Osteoblast (primary cell): ENCODE data around the gene IRF3. TPM values are rescaled to one million over a fixed set of nuclear protein-coding genes. Genes with fewer than 3 reads are reported as not detected.

Experiments
- DNase-seq: peaks from one replicate; pipeline ENCODE4 v3.0.0; 2011; ENCODE audit warnings: low spot score, mixed read lengths; ENCODE audit not compliant: insufficient read length; ENCODE audit errors: missing footprints
- H2AFZ ChIP-seq: 2 replicates; pipeline ENCODE4 v1.6.0; 2011; ENCODE audit warnings: mild to moderate bottlenecking, low read length
- H3K27ac ChIP-seq: 2 replicates; pipeline ENCODE4 v1.5.1; 2011; ENCODE audit warnings: mild to moderate bottlenecking, low read depth, low read length, moderate library complexity
- H3K27me3 ChIP-seq: 2 replicates; pipeline ENCODE4 v1.6.0; 2012; ENCODE audit warnings: mild to moderate bottlenecking, control low read depth, inconsistent platforms, low read length, moderate library complexity; ENCODE audit not compliant: insufficient read depth
- H3K36me3 ChIP-seq: 2 replicates; pipeline ENCODE4 v1.5.1; 2011; ENCODE audit warnings: mild to moderate bottlenecking, low read length, control low read depth, moderate library complexity; ENCODE audit not compliant: insufficient read depth
- H3K4me1 ChIP-seq: 2 replicates; pipeline ENCODE4 v1.5.1; 2011; ENCODE audit warnings: mild to moderate bottlenecking, low read length, control low read depth, moderate library complexity; ENCODE audit not compliant: insufficient read depth
- H3K4me2 ChIP-seq: 2 replicates; pipeline ENCODE4 v1.6.0; 2011; ENCODE audit warnings: mild to moderate bottlenecking, low read length; ENCODE audit not compliant: insufficient read depth
- H3K4me3 ChIP-seq: fragments of 200-600 bp; sonication (generic); 3 replicates; pipeline ENCODE4 v1.5.1; 2012; ENCODE audit warnings: mild to moderate bottlenecking, low read length, inconsistent platforms; ENCODE audit not compliant: insufficient read depth
- H3K79me2 ChIP-seq: 2 replicates; pipeline ENCODE4 v1.6.0; 2012; ENCODE audit warnings: mild to moderate bottlenecking, low read length, control low read depth, inconsistent platforms; ENCODE audit not compliant: insufficient read depth
- H3K9me3 ChIP-seq: 2 replicates; pipeline ENCODE4 v1.5.1; 2011; ENCODE audit warnings: low read depth, low read length, control low read depth
- H4K20me1 ChIP-seq: 2 replicates; pipeline ENCODE4 v1.6.0; 2012; ENCODE audit warnings: mild to moderate bottlenecking, low read length, control low read depth; ENCODE audit not compliant: insufficient read depth
- CTCF ChIP-seq: IDR thresholded peaks from 2 replicates; pipeline ENCODE4 v1.5.1; 2011; ENCODE audit warnings: mild to moderate bottlenecking, low read depth, low read length, moderate library complexity; ENCODE audit errors: extremely low read depth
- total RNA-seq: library from RNA; depleted of rRNA; stranded (reverse); fragments of >200 nt; gene quantifications from 2 replicates; pipeline ENCODE4 v1.2.3, GENCODE V29; 2012

Gene IRF3
- total RNA-seq, 1 donor: 48.5 TPM

- Histone ChIP-seq H3K4me2 (peak overlapping the region; percentile 90), H4K20me1 (peaks cover 4% of the 10 kb centered on the region), H3K9me3 (no peaks in the 10 kb centered on the region), H2AFZ (peak overlapping the region; percentile 85), H3K36me3 (peaks cover 23% of the 10 kb centered on the region), H3K79me2 (peaks cover 35% of the 10 kb centered on the region), H3K27ac (peak overlapping the region; percentile 45), H3K4me1 (peaks cover 14% of the 10 kb centered on the region), H3K4me3 (peak overlapping the region; percentile 88), H3K27me3 (no peaks in the 10 kb centered on the region)
- peak; percentile 95 for DNase-seq
- TF ChIP-seq CTCF: no peak
These were observed 425 bp upstream of the IRF3 start for GRCh38 chr19:49666120-49666444.

GRCh38 chr19:49665036-49665350 is 664 bp downstream of the IRF3 start:
- no peak for DNase-seq
- H3K27ac ChIP-seq: peak overlapping the region; percentile 45

GRCh38 chr19:49664171-49665035 is 1.3 kb downstream of the IRF3 start:
- H3K4me1 ChIP-seq: peaks cover 14% of the 10 kb centered on the region
- no peaks in the 10 kb centered on the region for H3K27me3 ChIP-seq
- H3K27ac ChIP-seq: peak overlapping the region; percentile 56
- H4K20me1 ChIP-seq: peaks cover 4% of the 10 kb centered on the region
- H3K4me3 ChIP-seq: peak overlapping the region; percentile 88
- peaks cover 28% of the 10 kb centered on the region for H3K36me3 ChIP-seq
- H3K79me2 ChIP-seq: peaks cover 35% of the 10 kb centered on the region
- peak overlapping the region; percentile 90 for H3K4me2 ChIP-seq
- DNase-seq: peak; percentile 99
- H3K9me3 ChIP-seq: no peaks in the 10 kb centered on the region
- peak overlapping the region; percentile 87 for H2AFZ ChIP-seq
- TF ChIP-seq CTCF: no peak

More at GRCh38 chr19:49665036-49665350, 664 bp downstream of the IRF3 start:
- Histone ChIP-seq H3K4me1 (peaks cover 14% of the 10 kb centered on the region), H2AFZ (peak overlapping the region; percentile 87), H3K79me2 (peaks cover 35% of the 10 kb centered on the region), H3K4me3 (peak overlapping the region; percentile 88), H3K4me2 (peak overlapping the region; percentile 90), H3K27me3 (no peaks in the 10 kb centered on the region), H4K20me1 (peaks cover 4% of the 10 kb centered on the region), H3K9me3 (no peaks in the 10 kb centered on the region), H3K36me3 (peaks cover 27% of the 10 kb centered on the region)
- TF ChIP-seq CTCF: no peak

GRCh38 chr19:49663224-49663623 is 2.4 kb downstream of the IRF3 start:
- no peak for TF ChIP-seq CTCF
- Histone ChIP-seq H3K79me2 (peaks cover 35% of the 10 kb centered on the region), H3K27me3 (no peaks in the 10 kb centered on the region), H3K36me3 (peaks cover 38% of the 10 kb centered on the region), H3K9me3 (no peaks in the 10 kb centered on the region), H3K27ac (no peak overlapping the region), H3K4me2 (no peak overlapping the region), H3K4me1 (peaks cover 14% of the 10 kb centered on the region), H2AFZ (no peak overlapping the region), H4K20me1 (peaks cover 13% of the 10 kb centered on the region), H3K4me3 (no peak overlapping the region)
- no peak for DNase-seq
